Measurements from ENCODE around the gene HCRTR1.

The HCRTR1 gene

DNA sequence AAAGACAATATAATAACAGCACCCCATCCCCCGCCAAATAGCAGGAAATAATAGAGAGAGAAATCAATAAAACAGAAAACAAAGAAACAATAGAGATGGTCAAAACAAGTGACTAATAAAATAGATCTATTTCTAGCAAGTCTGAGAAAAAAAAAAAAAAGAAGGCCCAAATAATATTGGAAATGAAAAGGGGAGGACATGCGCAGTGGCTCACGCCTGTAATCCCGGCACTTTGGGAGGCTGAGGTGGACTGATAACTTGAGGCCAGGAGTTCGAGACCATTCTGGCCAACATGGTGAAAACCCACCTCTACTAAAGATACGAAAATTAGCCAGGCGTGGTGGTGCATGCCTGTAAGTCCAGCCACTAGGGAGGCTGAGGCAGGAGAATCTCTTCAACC, 18.5 kb upstream of the HCRTR1 start:
- no peak for DNase-seq

DNA sequence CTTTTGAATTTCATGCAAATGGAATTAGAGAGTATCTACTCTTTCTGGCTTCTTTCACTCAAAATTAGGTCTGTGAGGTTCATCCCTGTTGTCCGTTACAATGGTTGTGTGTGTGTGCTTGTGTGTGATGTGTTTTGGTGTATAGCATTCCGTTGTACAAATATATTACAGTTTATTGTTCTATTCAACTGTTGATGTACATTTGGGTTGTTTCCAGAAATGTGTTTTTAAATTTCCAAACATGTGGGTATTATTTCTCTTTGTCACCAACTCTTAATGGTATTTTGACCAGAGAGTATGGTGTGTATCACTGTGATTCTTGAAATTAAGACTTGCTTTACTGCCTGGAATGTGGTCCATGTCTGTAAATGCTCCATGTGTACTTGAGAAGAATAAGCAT, 16.8 kb upstream of the HCRTR1 start:
- DNase-seq: no peak

DNA sequence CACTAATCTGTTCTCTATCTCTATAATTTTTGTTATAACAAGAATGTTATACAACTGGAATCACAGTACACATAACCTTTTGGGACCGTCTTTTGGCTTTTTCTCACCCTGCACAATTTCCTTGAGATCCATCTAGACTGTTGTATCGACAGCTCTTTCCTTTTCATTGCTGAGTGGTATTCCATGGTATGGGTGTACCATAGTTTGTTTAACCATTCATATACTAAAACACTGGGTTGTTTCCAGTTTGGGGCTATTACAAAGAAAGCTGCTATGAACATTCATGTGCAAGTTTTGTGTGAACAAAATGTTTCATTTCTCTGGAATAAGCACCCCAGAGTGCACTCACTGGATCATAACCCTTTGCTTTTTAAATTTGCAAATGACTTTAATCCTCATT, 15.4 kb upstream of the HCRTR1 start:
- no peak for DNase-seq

DNA sequence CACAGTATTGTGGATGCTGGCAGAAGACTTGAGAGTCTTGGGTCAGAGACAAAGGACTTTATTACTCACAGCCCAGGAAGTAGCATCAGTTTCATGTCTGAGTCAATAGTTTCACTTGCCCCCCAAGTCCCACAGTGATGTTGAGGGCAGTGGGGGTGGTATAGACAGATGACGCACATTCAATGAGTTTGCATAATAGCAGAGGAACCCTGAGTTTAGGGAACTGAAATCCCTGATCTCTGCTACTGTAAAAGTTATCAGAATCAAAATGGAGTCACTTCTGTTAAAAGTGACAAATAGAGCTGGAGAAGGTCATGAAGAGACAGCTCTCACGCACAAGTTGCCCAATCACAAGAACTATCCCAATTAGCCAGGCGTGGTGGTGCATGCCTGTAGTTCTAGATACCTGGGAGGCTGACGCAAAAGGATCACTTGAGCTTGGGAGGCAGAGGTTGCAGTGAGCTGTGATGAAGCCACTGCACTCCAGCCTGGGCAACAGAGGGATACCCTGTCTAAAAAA, 11.5 kb upstream of the HCRTR1 start:
- DNase-seq: no peak

DNA sequence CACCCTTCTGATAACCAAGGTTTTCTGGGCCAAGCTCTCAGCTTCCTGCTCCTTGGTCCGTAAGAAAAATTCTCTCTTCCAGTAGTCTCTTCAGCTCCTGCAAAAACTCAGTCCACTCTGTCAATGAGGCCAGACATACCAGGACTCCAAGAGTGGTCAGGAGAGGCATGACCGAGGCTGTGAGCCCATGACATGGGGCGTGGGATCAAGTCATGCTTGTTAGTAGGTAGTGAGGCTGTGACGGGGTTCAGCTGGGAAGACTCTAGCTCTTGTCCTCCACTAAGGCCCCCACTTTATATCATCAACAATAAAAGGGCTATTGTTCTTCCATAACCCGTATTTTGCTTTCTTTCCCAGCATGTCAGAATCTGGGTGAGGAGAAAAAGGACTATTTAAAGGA, 10.1 kb upstream of the HCRTR1 start:
- no peak for DNase-seq

DNA sequence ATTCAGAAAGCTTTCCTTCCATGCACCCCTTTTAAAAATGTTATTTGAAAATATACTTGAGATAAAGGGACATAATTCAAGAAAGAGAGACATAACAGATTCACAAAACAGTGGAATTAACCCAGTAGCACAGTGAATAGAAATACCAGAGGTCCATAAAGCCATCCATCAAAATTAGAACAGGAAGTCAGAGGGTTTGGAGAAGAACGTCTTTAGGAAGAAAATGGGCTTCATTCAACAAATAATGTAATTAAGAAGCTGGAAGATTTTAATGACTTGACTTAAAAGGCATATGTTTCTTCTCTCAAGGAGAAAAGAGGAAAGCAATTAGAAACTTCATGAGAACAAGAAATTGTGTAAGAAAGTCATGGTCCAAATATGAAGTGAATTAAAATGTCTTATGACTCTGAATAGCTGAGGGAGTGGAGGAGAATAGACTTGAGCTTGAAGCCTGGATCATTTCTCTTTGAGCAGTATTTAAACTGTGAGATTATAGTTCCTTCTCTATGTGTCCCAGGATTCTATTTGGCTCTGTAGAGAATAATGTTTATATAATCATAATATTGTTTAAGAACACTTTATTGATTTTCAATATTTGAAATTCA, 7.9 kb upstream of the HCRTR1 start:
- no peak for DNase-seq

DNA sequence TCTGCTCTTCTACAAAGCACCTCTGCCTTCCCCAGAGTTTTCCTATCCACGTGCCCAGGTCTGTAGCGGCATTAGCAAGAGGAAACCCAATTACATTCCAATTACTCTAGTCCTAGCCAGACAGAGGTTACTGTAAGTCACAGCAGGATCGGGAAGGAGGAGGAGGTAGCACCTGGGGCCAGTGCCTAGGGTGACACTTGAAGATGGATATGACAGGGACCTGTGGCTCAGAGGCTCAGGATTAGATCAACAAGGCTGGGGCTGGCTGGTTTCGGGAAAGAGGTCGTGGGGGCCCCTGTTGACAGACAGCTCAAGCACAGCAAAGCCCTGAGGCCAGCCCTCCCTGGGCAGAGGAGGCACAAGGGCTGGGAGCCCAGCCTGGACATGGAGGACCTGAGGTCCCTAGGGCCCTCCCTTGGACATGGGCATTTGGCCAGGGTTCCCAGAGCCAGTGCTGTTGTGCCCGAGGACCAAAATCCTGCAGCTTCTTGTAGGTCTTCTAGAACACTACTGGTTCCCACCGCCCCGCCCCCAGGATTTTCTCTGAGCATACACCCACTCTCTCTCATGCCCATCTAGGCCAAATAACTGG, 3.0 kb upstream of the HCRTR1 start:
- DNase-seq: peak; percentile 89

DNA sequence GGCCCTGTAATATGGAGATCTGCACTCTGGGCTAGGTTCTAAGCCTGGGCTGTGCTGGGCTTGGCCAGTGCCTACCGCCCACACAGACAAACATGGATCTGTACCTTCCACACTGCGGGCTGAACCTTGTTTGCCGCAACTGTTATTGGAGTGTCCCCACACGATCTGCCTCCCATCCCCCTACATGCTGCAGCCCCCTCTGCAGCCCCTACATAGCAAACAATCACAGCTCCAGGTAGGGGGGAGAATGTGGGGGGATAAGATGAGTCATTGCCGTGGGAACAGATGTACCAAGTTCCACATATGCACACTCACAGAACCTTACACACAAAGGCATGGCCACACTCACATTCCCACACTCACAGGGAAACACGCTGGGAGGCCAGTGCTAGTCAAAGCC, 2.1 kb upstream of the HCRTR1 start:
- no peak for DNase-seq

DNA sequence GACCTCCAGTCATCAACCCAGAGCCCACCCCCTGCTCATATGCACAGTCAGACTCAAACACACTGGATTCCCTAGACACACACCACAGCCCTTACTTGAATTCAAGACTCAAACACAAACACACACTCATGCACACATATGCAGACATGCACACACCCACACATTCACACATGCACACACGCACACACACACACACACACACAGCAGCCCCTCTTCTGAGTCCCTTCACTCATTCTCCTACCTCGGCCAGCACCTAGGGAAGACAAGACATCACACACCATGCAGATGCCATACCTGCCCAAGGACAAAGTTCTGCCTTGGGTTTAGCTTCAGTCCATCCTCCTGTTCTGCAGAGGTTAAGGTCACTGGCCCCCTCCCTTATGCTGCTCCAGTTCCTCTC, 1.6 kb upstream of the HCRTR1 start:
- DNase-seq: no peak

DNA sequence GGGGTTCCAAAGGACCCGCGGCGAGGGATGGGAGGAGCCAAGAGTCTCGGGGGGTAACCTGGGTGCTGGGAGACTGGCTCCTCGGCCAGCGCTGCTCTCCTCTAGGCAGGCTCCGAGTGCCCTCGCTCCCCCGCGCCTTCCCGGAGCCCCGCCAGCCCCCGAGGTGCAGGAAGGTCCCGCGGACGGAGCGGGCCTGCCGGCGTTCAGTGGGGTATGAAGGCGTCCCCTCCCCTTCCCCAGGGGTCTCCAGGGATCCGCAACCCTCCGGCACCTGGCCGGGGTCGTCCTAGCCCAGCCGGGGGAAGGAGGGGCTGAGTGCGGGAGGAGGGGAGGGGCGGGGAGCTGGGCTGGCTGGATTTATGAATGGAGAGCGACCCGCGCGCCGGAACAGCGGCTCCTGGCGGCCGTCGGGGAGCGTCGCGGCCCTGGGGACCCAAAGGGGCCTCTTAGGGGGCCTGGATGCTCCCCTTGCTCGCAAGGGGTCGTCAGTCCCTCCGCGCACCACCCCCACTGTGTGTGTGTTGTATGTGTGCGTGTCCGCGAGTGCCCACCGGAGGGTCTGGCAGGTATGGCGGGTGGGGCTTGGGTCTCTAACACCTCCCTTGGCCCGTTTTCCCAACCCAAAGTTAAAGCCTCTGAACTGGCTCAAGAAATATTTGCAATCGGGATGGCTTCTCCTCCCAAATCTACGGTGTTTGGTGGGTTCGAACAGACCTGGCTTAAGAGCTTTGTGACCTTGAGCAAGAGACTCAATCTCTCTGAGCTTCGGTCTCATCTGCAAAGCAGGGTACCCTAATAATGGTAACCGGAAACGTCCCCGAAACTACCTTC, 642 bp downstream of the HCRTR1 start:
- peak; percentile 83 for DNase-seq

DNA sequence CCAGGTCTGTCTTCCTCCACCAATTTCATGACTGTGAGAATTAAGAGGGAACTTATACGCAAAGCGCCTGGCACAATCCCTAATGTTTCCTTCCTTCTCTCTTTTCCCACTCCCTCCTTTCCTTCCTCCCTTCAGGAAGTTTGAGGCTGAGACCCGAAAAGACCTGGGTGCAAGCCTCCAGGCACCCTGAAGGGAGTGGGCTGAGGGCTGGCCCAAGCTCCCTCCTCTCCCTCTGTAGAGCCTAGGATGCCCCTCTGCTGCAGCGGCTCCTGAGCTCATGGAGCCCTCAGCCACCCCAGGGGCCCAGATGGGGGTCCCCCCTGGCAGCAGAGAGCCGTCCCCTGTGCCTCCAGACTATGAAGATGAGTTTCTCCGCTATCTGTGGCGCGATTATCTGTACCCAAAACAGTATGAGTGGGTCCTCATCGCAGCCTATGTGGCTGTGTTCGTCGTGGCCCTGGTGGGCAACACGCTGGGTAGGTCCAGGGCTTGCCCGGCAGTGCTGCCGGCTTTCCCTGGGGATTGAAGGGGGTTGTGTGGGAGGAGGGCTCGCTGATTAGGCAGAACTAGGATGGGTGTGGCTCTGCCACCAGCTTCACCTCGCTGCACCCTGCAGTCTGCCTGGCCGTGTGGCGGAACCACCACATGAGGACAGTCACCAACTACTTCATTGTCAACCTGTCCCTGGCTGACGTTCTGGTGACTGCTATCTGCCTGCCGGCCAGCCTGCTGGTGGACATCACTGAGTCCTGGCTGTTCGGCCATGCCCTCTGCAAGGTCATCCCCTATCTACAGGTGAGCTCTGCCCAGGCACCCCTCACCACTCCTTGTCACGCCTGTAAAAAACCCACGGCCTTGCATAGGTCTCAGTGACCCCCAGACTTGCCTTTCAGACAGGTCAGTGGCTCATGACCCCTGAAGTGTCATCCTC, 1.7 kb downstream of the HCRTR1 start:
- peak; percentile 32 for DNase-seq

DNA sequence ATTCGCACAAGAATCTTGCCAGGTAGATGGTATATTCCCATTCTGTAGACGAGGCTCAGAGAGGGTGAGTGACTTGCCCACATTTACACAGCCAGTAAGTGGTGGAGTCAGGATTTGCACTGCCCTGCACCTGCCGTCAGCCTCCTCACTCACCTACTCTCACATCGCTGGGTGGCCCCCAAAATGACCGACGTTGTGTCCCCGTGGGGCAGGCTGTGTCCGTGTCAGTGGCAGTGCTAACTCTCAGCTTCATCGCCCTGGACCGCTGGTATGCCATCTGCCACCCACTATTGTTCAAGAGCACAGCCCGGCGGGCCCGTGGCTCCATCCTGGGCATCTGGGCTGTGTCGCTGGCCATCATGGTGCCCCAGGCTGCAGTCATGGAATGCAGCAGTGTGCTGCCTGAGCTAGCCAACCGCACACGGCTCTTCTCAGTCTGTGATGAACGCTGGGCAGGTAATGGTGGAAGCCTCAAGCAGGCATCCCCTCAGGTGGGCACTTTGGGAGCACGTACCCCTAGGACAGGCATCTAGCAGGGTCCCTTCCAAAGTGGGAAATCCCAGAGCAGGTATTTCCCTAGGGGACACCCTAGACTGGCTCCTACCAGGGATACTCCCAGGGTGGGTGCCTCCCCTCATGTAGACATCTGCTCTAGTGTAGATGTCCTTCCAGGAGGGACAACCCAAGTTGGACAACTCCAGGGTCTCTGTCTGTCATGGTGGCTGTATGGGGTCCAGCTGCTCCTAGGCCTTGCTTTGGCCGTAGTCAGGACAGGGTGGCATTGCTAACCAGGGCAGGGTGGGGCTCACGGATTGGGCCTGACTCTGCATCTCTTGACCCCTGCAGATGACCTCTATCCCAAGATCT, 3.4 kb downstream of the HCRTR1 start:
- DNase-seq: no peak

DNA sequence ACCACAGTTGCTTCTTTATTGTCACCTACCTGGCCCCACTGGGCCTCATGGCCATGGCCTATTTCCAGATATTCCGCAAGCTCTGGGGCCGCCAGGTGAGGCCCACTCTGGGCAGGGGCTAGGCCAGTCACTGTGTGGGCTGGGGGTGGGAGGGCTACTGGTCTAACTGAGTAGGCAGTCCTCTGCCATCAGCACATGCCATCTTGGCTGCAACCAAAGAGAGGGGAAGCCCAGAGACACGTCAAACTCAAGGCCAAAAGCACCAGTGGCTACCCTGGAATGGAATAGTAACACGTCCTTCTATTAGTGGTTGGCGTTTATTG, 4.0 kb downstream of the HCRTR1 start:
- no peak for DNase-seq

DNA sequence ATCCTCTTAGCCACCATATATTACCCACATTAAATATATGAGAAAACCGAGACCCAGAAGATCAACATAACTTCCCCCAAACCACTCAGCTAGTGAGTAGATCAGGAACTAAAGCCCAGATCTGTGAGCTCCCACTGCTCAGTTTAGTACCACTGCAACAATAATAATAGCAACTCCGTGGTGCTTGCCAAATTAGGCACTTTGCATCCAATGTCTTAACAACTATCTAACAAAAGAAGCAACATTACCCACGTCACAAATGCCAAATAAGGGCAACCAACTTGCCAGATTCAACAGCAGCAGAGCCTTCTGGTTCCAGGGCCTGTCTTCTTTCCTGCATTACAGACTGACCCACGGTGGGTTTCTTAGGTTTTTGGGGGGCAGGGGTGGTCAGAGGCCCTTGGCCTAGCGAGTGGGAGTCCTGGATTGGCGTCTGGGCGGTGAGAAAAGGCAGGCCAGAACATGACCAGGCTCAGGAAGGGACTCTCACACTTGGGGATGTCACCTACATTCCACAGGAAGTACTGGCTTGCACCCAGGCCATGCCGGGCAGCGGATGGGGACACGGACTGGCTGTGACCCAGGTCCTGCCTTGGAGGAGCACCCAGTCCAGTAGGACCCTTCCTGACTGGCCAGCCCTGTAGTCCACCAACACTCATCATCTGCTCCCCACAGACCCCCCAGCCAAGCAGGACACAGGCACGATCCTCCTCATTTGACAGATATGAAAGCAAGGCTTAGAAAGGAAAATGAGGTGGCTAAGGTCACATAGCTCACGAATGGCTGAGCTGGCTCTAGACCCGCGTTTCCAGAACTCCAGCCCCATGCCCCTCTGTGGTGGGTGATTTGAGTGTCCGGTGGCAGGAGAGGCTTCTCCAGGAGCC, 4.6 kb downstream of the HCRTR1 start:
- DNase-seq: no peak

DNA sequence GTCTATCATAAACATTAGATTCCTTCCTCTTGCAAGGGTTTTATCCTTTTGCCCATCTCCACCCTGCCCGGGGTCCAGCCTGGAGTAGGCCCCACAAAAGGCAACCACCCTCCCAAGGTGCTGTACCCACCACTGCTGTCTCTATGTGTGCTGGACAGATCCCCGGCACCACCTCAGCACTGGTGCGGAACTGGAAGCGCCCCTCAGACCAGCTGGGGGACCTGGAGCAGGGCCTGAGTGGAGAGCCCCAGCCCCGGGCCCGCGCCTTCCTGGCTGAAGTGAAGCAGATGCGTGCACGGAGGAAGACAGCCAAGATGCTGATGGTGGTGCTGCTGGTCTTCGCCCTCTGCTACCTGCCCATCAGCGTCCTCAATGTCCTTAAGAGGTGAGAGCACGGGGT, 5.9 kb downstream of the HCRTR1 start:
- no peak for DNase-seq

DNA sequence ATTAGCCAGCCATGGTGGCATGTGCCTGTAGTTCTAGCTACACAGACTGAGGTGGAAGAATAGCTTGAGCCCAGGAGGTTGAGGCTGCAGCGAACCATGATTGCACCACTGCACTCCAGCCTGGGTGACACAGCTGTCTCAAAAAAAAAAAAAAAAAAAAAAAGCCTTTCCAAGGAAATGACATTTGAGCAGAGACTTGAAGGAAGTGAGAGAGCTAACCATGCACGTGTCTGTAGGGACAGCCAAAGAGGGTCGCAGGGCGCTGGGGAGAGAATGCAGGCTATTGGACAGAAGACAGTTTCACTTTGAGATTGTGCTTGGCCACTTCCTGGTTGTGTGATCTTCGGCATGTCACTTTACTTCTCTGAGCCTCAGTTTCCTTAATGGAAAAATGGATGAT, 6.8 kb downstream of the HCRTR1 start:
- no peak for DNase-seq

DNA sequence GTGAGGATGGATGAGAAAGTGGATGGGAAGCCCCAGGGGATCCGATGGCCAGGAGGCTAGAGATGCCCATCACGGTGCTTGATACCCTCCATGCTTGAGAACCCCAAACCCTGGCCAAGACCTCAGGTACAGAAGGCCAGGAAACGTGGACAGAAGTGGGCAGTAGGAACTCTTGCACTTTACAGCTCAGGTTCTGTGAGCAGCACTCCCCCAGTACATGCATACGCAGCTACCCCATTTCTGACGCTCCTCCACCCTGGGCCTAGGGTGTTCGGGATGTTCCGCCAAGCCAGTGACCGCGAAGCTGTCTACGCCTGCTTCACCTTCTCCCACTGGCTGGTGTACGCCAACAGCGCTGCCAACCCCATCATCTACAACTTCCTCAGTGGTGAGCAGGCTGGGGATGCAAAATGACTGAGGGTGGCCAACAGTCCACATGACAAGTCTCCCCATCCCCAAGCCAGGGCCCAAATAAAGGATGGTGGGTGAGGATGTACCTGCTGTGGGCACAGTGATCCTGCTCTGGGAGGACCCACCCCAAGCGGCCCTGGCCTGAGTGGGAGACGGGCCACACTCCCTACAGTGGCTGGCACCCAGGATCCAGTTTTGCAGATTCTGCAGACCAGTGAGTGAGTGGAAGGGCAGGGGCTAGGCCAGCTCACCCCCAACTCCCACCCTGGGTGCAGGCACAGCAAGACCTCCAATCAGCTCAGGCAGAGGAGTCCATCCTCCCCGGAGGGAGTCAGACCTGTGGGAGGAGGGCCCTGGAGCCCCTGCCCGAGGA, 7.4 kb downstream of the HCRTR1 start:
- DNase-seq: no peak

DNA sequence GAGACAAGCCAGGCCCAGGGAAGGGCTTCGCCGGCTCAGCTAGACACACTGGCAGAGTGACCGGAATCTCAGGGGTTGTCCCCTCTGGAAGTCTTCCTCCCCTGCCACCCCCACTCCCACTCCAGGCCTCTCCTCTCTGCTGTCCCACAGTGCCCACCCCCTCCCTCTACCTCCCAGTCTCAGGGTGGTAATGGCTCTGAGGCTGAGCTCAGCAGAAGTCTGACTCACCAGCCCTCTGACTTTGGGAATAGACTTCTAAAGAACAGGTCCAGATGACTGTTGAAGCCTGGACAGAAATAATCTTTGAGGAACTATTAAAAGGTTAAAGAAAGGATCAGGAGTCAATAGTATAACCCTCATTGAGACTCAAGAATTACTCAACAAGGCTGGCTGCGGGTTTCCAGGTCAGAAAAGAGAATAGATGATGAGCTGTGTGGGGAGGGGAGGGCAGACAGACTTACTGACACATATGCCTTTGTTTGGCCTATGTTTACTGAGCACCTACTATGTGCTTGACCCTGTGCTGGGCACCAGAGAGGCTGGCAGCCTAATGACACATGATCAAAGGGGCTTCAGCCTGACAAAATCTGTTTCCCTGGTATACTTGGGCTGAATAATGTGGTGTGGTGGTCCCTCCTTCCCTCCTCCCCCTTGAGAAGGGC, 8.2 kb downstream of the HCRTR1 start:
- no peak for DNase-seq
